BJ (cell line): ENCODE data around the gene TGFBR3L. TPM values are rescaled to one million over a fixed set of nuclear protein-coding genes. Genes with fewer than 3 reads are reported as not detected.
"Not testable (repeated sequence)": the region's sequence is repeated elsewhere in the genome, so short reads cannot be mapped to it uniquely, and the experiment has no call there.

Experiments
- CTCF ChIA-PET: fragments of 350-600 bp; formaldehyde crosslinking; extraction: SDS; loops from one replicate; lab custom pipeline; 2021; ENCODE audit warnings: antibody characterized with exemption, inconsistent platforms; lab: Yijun Ruan, JAX
- POLR2A ChIA-PET: fragments of 300-600 bp; sonication (Branson Sonifier 250); formaldehyde crosslinking; extraction: SDS; loops from one replicate; lab custom pipeline; 2021; ENCODE audit warnings: antibody characterized with exemption; lab: Charles Lee
- DNase-seq: peaks from one replicate; pipeline ENCODE4 v3.0.0-alpha.2; 2011; ENCODE audit warnings: low read depth
- H3K27me3 ChIP-seq: 2 replicates; pipeline ENCODE4 v1.6.0; 2011; ENCODE audit warnings: low read length; ENCODE audit not compliant: control insufficient read depth, insufficient read depth
- H3K36me3 ChIP-seq: 2 replicates; pipeline ENCODE4 v1.5.1; 2011; ENCODE audit warnings: low read length; ENCODE audit not compliant: control insufficient read depth, insufficient read depth
- H3K4me3 ChIP-seq: 2 replicates; pipeline ENCODE4 v1.5.1; 2011; ENCODE audit warnings: low read depth, mild to moderate bottlenecking, control low read depth, low read length
- CTCF ChIP-seq: IDR thresholded peaks from 2 replicates; pipeline ENCODE4 v1.5.1; 2011; ENCODE audit warnings: low read depth, mild to moderate bottlenecking, control low read depth, inconsistent platforms, low read length, moderate library complexity; ENCODE audit not compliant: insufficient read depth
- polyA plus RNA-seq: library from polyadenylated mRNA; depleted of rRNA; stranded (reverse); fragments of >200 nt; gene quantifications from 2 replicates; pipeline ENCODE4 v1.2.3, GENCODE V29; 2011

The TGFBR3L gene
- polyA plus RNA-seq, 1 experiment, result 0.50 TPM

- ChIA-PET CTCF (interaction anchor here (0.5 to 1.4 kb wide), 5 partner anchors 8 to 63 kb away, joined by 3 to 6 read pairs (median 3); partner anchors contain the start of gene MAP2K7), POLR2A (no interaction called here)
- DNase-seq, result no peak
- no peaks in the 10 kb centered on the region for H3K27me3 ChIP-seq
- TF ChIP-seq CTCF, result no peak
- H3K4me3 ChIP-seq, result peak overlapping the region; percentile 49
- peaks cover 8% of the 10 kb centered on the region for H3K36me3 ChIP-seq
These were observed 846 bp downstream of the TGFBR3L start for GRCh38 chr19:7915250-7916102.

DNA sequence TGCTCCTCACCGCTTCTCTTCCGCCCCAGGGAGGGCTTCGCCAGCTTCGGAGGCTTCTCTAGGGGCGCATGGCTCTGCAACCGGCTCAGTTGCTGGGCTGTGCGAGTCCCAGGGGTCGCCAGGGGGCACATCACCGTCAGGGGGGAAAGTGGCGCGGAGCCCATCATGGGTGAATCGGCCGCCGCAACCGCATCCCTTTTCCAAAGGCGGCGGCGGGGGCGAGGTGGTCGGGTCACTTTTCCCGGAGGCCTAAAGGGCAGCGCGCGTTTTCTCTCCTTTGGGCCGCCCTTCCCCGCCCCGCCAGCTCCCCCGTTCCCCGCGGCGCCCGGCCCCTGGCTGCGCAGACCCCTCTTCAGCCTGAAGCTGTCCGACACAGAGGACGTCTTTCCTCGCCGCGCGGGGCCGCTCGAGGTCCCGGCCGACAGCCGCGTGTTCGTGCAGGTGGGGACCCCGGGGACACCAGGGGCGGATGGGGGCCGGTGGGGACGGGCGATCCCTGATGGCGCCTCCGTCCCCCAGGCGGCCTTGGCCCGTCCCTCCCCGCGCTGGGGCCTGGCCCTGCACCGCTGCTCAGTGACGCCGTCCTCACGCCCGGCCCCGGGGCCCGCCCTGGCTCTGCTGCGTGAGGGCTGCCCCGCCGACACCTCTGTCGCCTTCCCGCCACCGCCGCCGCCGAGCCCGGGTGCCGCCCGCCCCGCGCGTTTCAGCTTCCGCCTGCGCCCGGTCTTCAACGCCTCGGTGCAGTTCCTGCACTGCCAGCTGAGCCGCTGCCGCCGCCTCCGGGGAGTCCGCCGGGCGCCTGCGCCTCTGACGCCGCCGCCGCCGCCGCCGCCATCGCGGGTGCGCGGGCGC is 1.7 kb downstream of the TGFBR3L start:
- peak overlapping the region; percentile 49 for H3K4me3 ChIP-seq
- DNase-seq, result no peak
- CTCF ChIA-PET, result interaction anchor here (0.5 to 1.4 kb wide), 6 partner anchors 8 to 64 kb away, joined by 3 to 6 read pairs (median 3); partner anchors contain the start of gene MAP2K7

GRCh38 chr19:7916955-7917266 is 2.3 kb downstream of the TGFBR3L start:
- no peak for TF ChIP-seq CTCF
- ChIA-PET CTCF (interaction anchor here (0.8 to 1.4 kb wide), 4 partner anchors 9 to 332 kb away, joined by 3 read pairs; no protein-coding TSS in a partner anchor), POLR2A (no interaction called here)
- Histone ChIP-seq H3K4me3 (peak overlapping the region; percentile 49), H3K36me3 (peaks cover 6% of the 10 kb centered on the region), H3K27me3 (no peaks in the 10 kb centered on the region)
- no peak for DNase-seq

More for the DNA sequence above, 1.7 kb downstream of the TGFBR3L start:
- peaks cover 6% of the 10 kb centered on the region for H3K36me3 ChIP-seq
- no peak for TF ChIP-seq CTCF
- H3K27me3 ChIP-seq, result no peaks in the 10 kb centered on the region
- POLR2A ChIA-PET, result no interaction called here

- POLR2A ChIA-PET, result no interaction called here
These were observed 2.8 kb downstream of the TGFBR3L start for GRCh38 chr19:7917267-7918061.

GRCh38 chr19:7918062-7918614 is 3.5 kb downstream of the TGFBR3L start:
- H3K4me3 ChIP-seq, result peak overlapping the region; percentile 49
- POLR2A ChIA-PET, H3K27me3 ChIP-seq, H3K36me3 ChIP-seq, DNase-seq: not testable (repeated sequence)
- CTCF ChIA-PET, result interaction anchor here (0.8 to 7.1 kb wide), 11 partner anchors 8 to 346 kb away, joined by 3 to 29 read pairs (median 5); partner anchors contain the start of genes CTXN1 and TIMM44

More at GRCh38 chr19:7917267-7918061, 2.8 kb downstream of the TGFBR3L start:
- CTCF ChIA-PET, result interaction anchor here (0.8 to 7.1 kb wide), 14 partner anchors 8 to 346 kb away, joined by 3 to 29 read pairs (median 4); partner anchors contain the start of genes CTXN1 and TIMM44
- peak; percentile 62 for TF ChIP-seq CTCF
- H3K27me3 ChIP-seq, result no peaks in the 10 kb centered on the region
- DNase-seq, result no peak
- H3K4me3 ChIP-seq, result peak overlapping the region; percentile 49
- peaks cover 7% of the 10 kb centered on the region for H3K36me3 ChIP-seq
